HL-60 (cell line): ENCODE measurements around the gene STK24.

Experiments used
- CTCF ChIP-seq: IDR thresholded peaks from one replicate; pipeline ENCODE4 v1.5.1; 2011; ENCODE audit warnings: low read length, control low read depth, inconsistent platforms; ENCODE audit not compliant: insufficient read depth
- GABPA ChIP-seq: IDR thresholded peaks from 2 replicates; pipeline ENCODE4 v1.6.1; 2012; ENCODE audit warnings: low read depth

GRCh38 chr13:98599502-98600328 is 22.8 kb upstream of the STK24 start:
- TF ChIP-seq CTCF (no peak), GABPA (no peak)
